CD14-positive monocyte (primary cell): ENCODE data around the gene ACACB. TPM values are rescaled to one million over a fixed set of nuclear protein-coding genes. Genes with fewer than 3 reads are reported as not detected.

Experiments used
- DNase-seq, 3 donors: peaks; one replicate each; pipeline ENCODE4 v3.0.0-alpha.2; 2011 to 2022
- H2AFZ ChIP-seq: 2 replicates; pipeline ENCODE4 v1.6.0; 2012; ENCODE audit warnings: mild to moderate bottlenecking, low read depth, low read length, inconsistent platforms; ENCODE audit not compliant: insufficient read depth, poor library complexity, severe bottlenecking
- H3K27ac ChIP-seq, 2 donors: 1 replicate in 1 of 2; 2 replicates in 1 of 2; pipeline ENCODE4 v1.5.1; 2012 to 2013; ENCODE audit warnings: low read length in 2 of 2, control low read depth in 1 of 2, inconsistent platforms in 1 of 2, low read depth in 1 of 2, mild to moderate bottlenecking in 1 of 2
- H3K27me3 ChIP-seq, 2 donors: one replicate each; pipeline versions ENCODE4 v1.6.0 to v1.6.1; 2011 to 2013; ENCODE audit warnings: low read length in 2 of 2; ENCODE audit not compliant: control insufficient read depth in 2 of 2, insufficient read depth in 2 of 2
- H3K36me3 ChIP-seq, 2 donors: replicated peaks in 1 of 2; 1 replicate in 1 of 2; 2 replicates in 1 of 2; pipeline versions ENCODE4 v1.5.1 to v1.6.1; 2012 to 2013; ENCODE audit warnings: low read length in 2 of 2, control low read depth in 1 of 2, inconsistent platforms in 1 of 2, mild to moderate bottlenecking in 1 of 2; ENCODE audit not compliant: insufficient read depth in 2 of 2, control insufficient read depth in 1 of 2
- H3K4me1 ChIP-seq, 2 donors: 1 replicate in 1 of 2; 2 replicates in 1 of 2; pipeline versions ENCODE4 v1.5.1 to v1.6.1; 2012 to 2013; ENCODE audit warnings: low read length in 2 of 2, control low read depth in 1 of 2, inconsistent platforms in 1 of 2, mild to moderate bottlenecking in 1 of 2, moderate library complexity in 1 of 2; ENCODE audit not compliant: insufficient read depth in 2 of 2, control insufficient read depth in 1 of 2
- H3K4me2 ChIP-seq: replicated peaks from 2 replicates; pipeline ENCODE3; 2012; ENCODE audit warnings: low read length, moderate library complexity, mild to moderate bottlenecking; ENCODE audit not compliant: poor library complexity, severe bottlenecking; ENCODE audit errors: extremely low read depth
- H3K4me3 ChIP-seq, 3 experiments: fragments of 200-600 bp in 1 of 3; sonication (generic) in 1 of 3; replicated peaks in 1 of 3; 1 replicate in 2 of 3; 2 replicates in 1 of 3; pipeline ENCODE4 v1.5.1; 2011 to 2013; ENCODE audit warnings: low read length in 3 of 3, mild to moderate bottlenecking in 3 of 3, control low read depth in 2 of 3, low read depth in 2 of 3, inconsistent platforms in 1 of 3, moderate library complexity in 1 of 3
- H3K79me2 ChIP-seq: 2 replicates; pipeline ENCODE4 v1.6.0; 2012; ENCODE audit warnings: mild to moderate bottlenecking, control low read depth, inconsistent platforms, low read length, moderate library complexity; ENCODE audit not compliant: insufficient read depth
- H3K9ac ChIP-seq: 2 replicates; pipeline ENCODE4 v1.6.0; 2017; ENCODE audit warnings: low read length, mild to moderate bottlenecking; ENCODE audit not compliant: insufficient read depth, poor library complexity, severe bottlenecking
- H3K9me3 ChIP-seq, 2 donors: replicated peaks in 1 of 2; 1 replicate in 1 of 2; 2 replicates in 1 of 2; pipeline versions ENCODE4 v1.5.1 to v1.6.1; 2012 to 2013; ENCODE audit warnings: low read length in 2 of 2, control low read depth in 1 of 2; ENCODE audit not compliant: control insufficient read depth in 1 of 2, insufficient read depth in 1 of 2
- H4K20me1 ChIP-seq: 2 replicates; pipeline ENCODE4 v1.6.0; 2012; ENCODE audit warnings: mild to moderate bottlenecking, low read length, control low read depth, moderate library complexity; ENCODE audit not compliant: insufficient read depth
- H3K27ac Mint-ChIP-seq, 7 donors: one replicate each; pipeline ENCODE4 v1.8.0; 2020; ENCODE audit warnings: mild to moderate bottlenecking in 7 of 7, mixed read lengths in 7 of 7, moderate library complexity in 6 of 7, inconsistent platforms in 2 of 7
- H3K27me3 Mint-ChIP-seq, 3 donors: one replicate each; pipeline ENCODE4 v1.8.0; 2021 to 2022; ENCODE audit warnings: low read depth in 3 of 3, mild to moderate bottlenecking in 3 of 3, mixed read lengths in 3 of 3, moderate library complexity in 3 of 3, inconsistent platforms in 1 of 3
- H3K36me3 Mint-ChIP-seq, 2 donors: one replicate each; pipeline ENCODE4 v1.8.0; 2020; ENCODE audit warnings: mixed read lengths in 2 of 2, inconsistent platforms in 1 of 2, mild to moderate bottlenecking in 1 of 2
- H3K4me1 Mint-ChIP-seq: one replicate; pipeline ENCODE4 v1.8.0; 2020; ENCODE audit warnings: mild to moderate bottlenecking, mixed read lengths
- H3K4me3 Mint-ChIP-seq, 2 donors: one replicate each; pipeline ENCODE4 v1.8.0; 2020; ENCODE audit warnings: mild to moderate bottlenecking in 2 of 2, mixed read lengths in 2 of 2, moderate library complexity in 1 of 2
- H3K9me3 Mint-ChIP-seq, 7 donors: one replicate each; pipeline ENCODE4 v1.8.0; 2020 to 2022; ENCODE audit warnings: mixed read lengths in 7 of 7, mild to moderate bottlenecking in 6 of 7, moderate library complexity in 6 of 7, inconsistent platforms in 2 of 7
- CTCF ChIP-seq: fragments of 200-600 bp; IDR thresholded peaks from one replicate; pipeline ENCODE4 v1.8.0; 2022; ENCODE audit warnings: antibody characterized with exemption, mild to moderate bottlenecking
- WGBS: methylation state at CpG from one replicate; pipeline ENCODE4 v1.1.5; 2013; ENCODE audit warnings: missing lambda C conversion rate; ENCODE audit not compliant: insufficient coverage; 5-methylcytosine and 5-hydroxymethylcytosine counted together
- intact Hi-C, 2 donors: fragments of 100-400 bp; cut with micrococcal nuclease; formaldehyde crosslinking; loops; one replicate each; pipeline versions ENCODE4 v1.15.0 to v1.15.1; 2023
- polyA plus RNA-seq, 3 donors: library from polyadenylated mRNA; depleted of rRNA in 1 of 3; unstranded in 2 of 3; stranded (reverse) in 1 of 3; fragments of 300-500 nt in 2 of 3; fragments of >200 nt in 1 of 3; fragmentation: Illumina TruSeq in 2 of 3; gene quantifications; 1 replicate in 2 of 3; 2 replicates in 1 of 3; pipeline ENCODE4 v1.2.3, GENCODE V29; 2012 to 2021

ACACB gene
- polyA plus RNA-seq, 3 donors: 0.14 to 5.0 (median 1.9) TPM

GRCh38 chr12:109223868-109224267 lies 107.5 kb downstream of the ACACB start:
- DNase-seq: no peak
- Mint-ChIP-seq H3K4me1 (no peaks in the 10 kb centered on the region), H3K9me3 (no peaks in the 10 kb centered on the region), H3K4me3 (no peak overlapping the region), H3K27ac (peak overlapping the region in 1 of 7 donors; percentile 42), H3K27me3 (peaks cover 0 to 2% (median 0%) of the 10 kb centered on the region in 3 donors), H3K36me3 (peaks cover 17 to 27% of the 10 kb centered on the region in 2 donors)
- Histone ChIP-seq H2AFZ (no peak overlapping the region), H3K79me2 (no peaks in the 10 kb centered on the region), H3K4me1 (no peaks in the 10 kb centered on the region), H3K4me2 (no peak overlapping the region), H3K27ac (no peak overlapping the region), H3K36me3 (peaks cover 0 to 5% of the 10 kb centered on the region in 2 donors), H3K9ac (no peak overlapping the region), H4K20me1 (no peaks in the 10 kb centered on the region), H3K9me3 (no peaks in the 10 kb centered on the region), H3K27me3 (no peaks in the 10 kb centered on the region), H3K4me3 (no peak overlapping the region)
- WGBS: 95% methylated on average over 5 of the region's 5 CpGs
- TF ChIP-seq CTCF: no peak
- intact Hi-C loops: no loop called here

- Histone ChIP-seq H3K9ac (no peak overlapping the region), H4K20me1 (no peaks in the 10 kb centered on the region), H3K36me3 (peaks cover 0 to 5% of the 10 kb centered on the region in 2 donors), H3K9me3 (no peaks in the 10 kb centered on the region), H3K79me2 (no peaks in the 10 kb centered on the region), H3K27me3 (no peaks in the 10 kb centered on the region), H3K27ac (no peak overlapping the region), H3K4me2 (no peak overlapping the region), H3K4me3 (no peak overlapping the region), H3K4me1 (no peaks in the 10 kb centered on the region), H2AFZ (no peak overlapping the region)
- peaks cover 23 to 30% of the 10 kb centered on the region in 2 donors for H3K36me3 Mint-ChIP-seq
- DNase-seq: no peak
- no peaks in the 10 kb centered on the region for H3K9me3 Mint-ChIP-seq
- H3K4me1 Mint-ChIP-seq: no peaks in the 10 kb centered on the region
- no CpG with 5 or more reads among the region's 4 CpGs for WGBS
- peaks cover 0 to 1% (median 0%) of the 10 kb centered on the region in 3 donors for H3K27me3 Mint-ChIP-seq
- H3K27ac Mint-ChIP-seq: no peak overlapping the region
- TF ChIP-seq CTCF: no peak
- intact Hi-C loops: no loop called here
- no peak overlapping the region for H3K4me3 Mint-ChIP-seq
Measured at GRCh38 chr12:109228664-109229063, 112.3 kb downstream of the ACACB start.
